IMR-90 (cell line): ENCODE measurements around the gene LDLRAD3. TPM values are rescaled to one million over a fixed set of nuclear protein-coding genes. Genes with fewer than 3 reads are reported as not detected.

Source experiments
- ATAC-seq: fragments of 200-7000 bp; cut with Tn5 transposase; 2 replicates; pipeline ENCODE4 v1.9.1; 2020; ENCODE audit warnings: low read depth, mild to moderate bottlenecking, moderate library complexity
- BruUV-seq: library from RNA; stranded (reverse); fragments of 400-500 nt; replicated peaks from 2 replicates; lab custom pipeline; 2021; lab: Mats Ljungman, UMichigan
- CTCF ChIA-PET: fragments of 300-600 bp; formaldehyde crosslinking; extraction: SDS; loops from one replicate; lab custom pipeline; 2021; ENCODE audit warnings: antibody characterized with exemption; lab: Yijun Ruan, JAX
- POLR2A ChIA-PET: fragments of 300-600 bp; sonication (Branson Sonifier 250); formaldehyde crosslinking; loops from one replicate; lab custom pipeline; 2022; ENCODE audit warnings: antibody characterized with exemption; ENCODE audit not compliant: unreplicated experiment; lab: Charles Lee
- DNase-seq: peaks from one replicate; pipeline ENCODE4 v3.0.0; 2013
- H2AFZ ChIP-seq: replicated peaks from 2 replicates; pipeline ENCODE3; 2013; ENCODE audit warnings: low read length, mild to moderate bottlenecking; ENCODE audit not compliant: poor library complexity
- H2AK5ac ChIP-seq: 2 replicates; pipeline ENCODE4 v1.6.1; 2013; ENCODE audit warnings: low read depth, low read length, inconsistent platforms
- H2AK9ac ChIP-seq: replicated peaks from 2 replicates; pipeline ENCODE3; 2013; ENCODE audit warnings: mild to moderate bottlenecking, low read depth, low read length, moderate library complexity; ENCODE audit not compliant: poor library complexity
- H2BK120ac ChIP-seq: 2 replicates; pipeline ENCODE4 v1.6.1; 2013; ENCODE audit warnings: low read depth, low read length, inconsistent platforms
- H2BK15ac ChIP-seq: 3 replicates; pipeline ENCODE4 v1.6.1; 2013; ENCODE audit warnings: low read depth, low read length, inconsistent platforms
- H2BK20ac ChIP-seq: 2 replicates; pipeline ENCODE4 v1.6.1; 2013; ENCODE audit warnings: low read depth, mild to moderate bottlenecking, inconsistent platforms, low read length, moderate library complexity
- H2BK5ac ChIP-seq: 2 replicates; pipeline ENCODE4 v1.6.1; 2013; ENCODE audit warnings: mild to moderate bottlenecking, low read depth, low read length, inconsistent platforms; ENCODE audit not compliant: poor library complexity, severe bottlenecking
- H3K14ac ChIP-seq: replicated peaks from 2 replicates; pipeline ENCODE4 v1.6.1; 2013; ENCODE audit warnings: low read depth, low read length, inconsistent platforms
- H3K18ac ChIP-seq: 2 replicates; pipeline ENCODE4 v1.6.1; 2013; ENCODE audit warnings: low read depth, low read length, control low read depth
- H3K23ac ChIP-seq: 2 replicates; pipeline ENCODE4 v1.6.1; 2013; ENCODE audit warnings: low read depth, low read length, inconsistent platforms
- H3K27ac ChIP-seq: 2 replicates; pipeline ENCODE4 v1.5.1; 2013; ENCODE audit warnings: mild to moderate bottlenecking, control low read depth, low read length; ENCODE audit not compliant: insufficient read depth
- H3K27me3 ChIP-seq: 2 replicates; pipeline ENCODE4 v1.6.1; 2013; ENCODE audit warnings: low read length; ENCODE audit not compliant: control insufficient read depth, insufficient read depth
- H3K36me3 ChIP-seq: 2 replicates; pipeline ENCODE4 v1.6.1; 2013; ENCODE audit warnings: low read length, mixed read lengths; ENCODE audit not compliant: control insufficient read depth, insufficient read depth
- H3K4ac ChIP-seq: 2 replicates; pipeline ENCODE4 v1.6.1; 2013; ENCODE audit warnings: low read depth, low read length, inconsistent platforms
- H3K4me1 ChIP-seq: 2 replicates; pipeline ENCODE4 v1.6.1; 2013; ENCODE audit warnings: low read length, mixed read lengths; ENCODE audit not compliant: control insufficient read depth, insufficient read depth
- H3K4me2 ChIP-seq: 2 replicates; pipeline ENCODE4 v1.6.1; 2013; ENCODE audit warnings: low read depth, mild to moderate bottlenecking, control low read depth, low read length, moderate library complexity
- H3K4me3 ChIP-seq: 2 replicates; pipeline ENCODE4 v1.5.1; 2013; ENCODE audit warnings: low read depth, mild to moderate bottlenecking, control low read depth, low read length, moderate library complexity; ENCODE audit not compliant: insufficient read depth
- H3K56ac ChIP-seq: 2 replicates; pipeline ENCODE4 v1.6.1; 2013; ENCODE audit warnings: low read length, inconsistent platforms; ENCODE audit not compliant: insufficient read depth; ENCODE audit errors: extremely low read depth
- H3K79me1 ChIP-seq, 2 experiments: 2 replicates each; pipeline ENCODE4 v1.6.1; 2013; ENCODE audit warnings: low read length in 2 of 2, inconsistent platforms in 1 of 2, low read depth in 1 of 2
- H3K9ac ChIP-seq: 2 replicates; pipeline ENCODE4 v1.6.1; 2013; ENCODE audit warnings: low read depth, low read length, control low read depth
- H3K9me1 ChIP-seq: 2 replicates; pipeline ENCODE4 v1.6.1; 2013; ENCODE audit warnings: low read length, inconsistent platforms; ENCODE audit not compliant: insufficient read depth
- H3K9me3 ChIP-seq: 2 replicates; pipeline ENCODE4 v1.6.1; 2013; ENCODE audit warnings: low read length; ENCODE audit not compliant: control insufficient read depth, insufficient read depth
- H4K20me1 ChIP-seq: 2 replicates; pipeline ENCODE4 v1.6.1; 2013; ENCODE audit warnings: low read length, inconsistent platforms; ENCODE audit not compliant: insufficient read depth
- H4K5ac ChIP-seq: 2 replicates; pipeline ENCODE4 v1.6.1; 2013; ENCODE audit warnings: mild to moderate bottlenecking, low read depth, low read length, control low read depth
- H4K8ac ChIP-seq, 2 experiments: 2 replicates each; pipeline ENCODE4 v1.6.1; 2013; ENCODE audit warnings: low read depth in 2 of 2, low read length in 2 of 2, control low read depth in 1 of 2, inconsistent platforms in 1 of 2
- H4K91ac ChIP-seq: 2 replicates; pipeline ENCODE4 v1.6.1; 2013; ENCODE audit warnings: low read depth, low read length, inconsistent platforms; ENCODE audit not compliant: insufficient read depth
- BHLHE40 ChIP-seq: fragments of 150-350 bp; IDR thresholded peaks from 2 replicates; pipeline ENCODE4 v1.6.1; 2016; ENCODE audit warnings: mild to moderate bottlenecking, low read depth, low read length
- CEBPB ChIP-seq: IDR thresholded peaks from 2 replicates; pipeline ENCODE4 v1.6.1; 2012; ENCODE audit warnings: low read depth, low read length, improper control_type of control experiment
- CHD1 ChIP-seq: IDR thresholded peaks from 2 replicates; pipeline ENCODE4 v1.6.1; 2012; ENCODE audit warnings: low read depth, low read length, improper control_type of control experiment
- FOS ChIP-seq: fragments of 150-350 bp; IDR thresholded peaks from 2 replicates; pipeline ENCODE4 v1.6.1; 2016; ENCODE audit warnings: low read depth, low read length
- MAFK ChIP-seq: IDR thresholded peaks from 2 replicates; pipeline ENCODE4 v1.6.1; 2012; ENCODE audit warnings: low read depth, low read length, improper control_type of control experiment
- MAZ ChIP-seq: IDR thresholded peaks from 2 replicates; pipeline ENCODE4 v1.6.1; 2012; ENCODE audit warnings: low read depth, mild to moderate bottlenecking, low read length, improper control_type of control experiment, moderate library complexity, borderline replicate concordance
- MXI1 ChIP-seq: IDR thresholded peaks from 2 replicates; pipeline ENCODE4 v1.6.1; 2012; ENCODE audit warnings: low read depth, mild to moderate bottlenecking, low read length, moderate library complexity, borderline replicate concordance
- NFE2L2 ChIP-seq: fragments of 150-350 bp; IDR thresholded peaks from 2 replicates; pipeline ENCODE4 v1.6.1; 2016; ENCODE audit warnings: low read depth, mild to moderate bottlenecking, low read length
- POLR2A ChIP-seq: IDR thresholded peaks from 2 replicates; pipeline ENCODE4 v1.6.1; 2012; ENCODE audit warnings: mild to moderate bottlenecking, low read depth, low read length
- RAD21 ChIP-seq: IDR thresholded peaks from 2 replicates; pipeline ENCODE4 v1.6.1; 2012; ENCODE audit warnings: low read length, improper control_type of control experiment
- RFX5 ChIP-seq: IDR thresholded peaks from 2 replicates; pipeline ENCODE4 v1.8.0; 2012; ENCODE audit warnings: low read depth, mild to moderate bottlenecking, low read length, moderate library complexity
- WGBS, 2 experiments: methylation state at CpG; one replicate each; pipeline versions ENCODE4 v1.1.5 to v1.1.7; 2013; ENCODE audit warnings: missing lambda C conversion rate in 2 of 2; ENCODE audit not compliant: insufficient read length in 1 of 2; ENCODE audit errors: extremely low coverage in 2 of 2; 5-methylcytosine and 5-hydroxymethylcytosine counted together
- dilution Hi-C: fragments of 300-500 bp; cut with HindIII; formaldehyde crosslinking; loops from one replicate; pipeline ENCODE4 v1.14.3; 2018; ENCODE audit warnings: low sequenced_read_pairs; ENCODE audit not compliant: unreplicated experiment
- in situ Hi-C: fragments of 300-500 bp; cut with MboI; formaldehyde crosslinking; loops from 3 replicates; pipeline ENCODE4 v1.14.3; 2019; ENCODE audit warnings: low sequenced_read_pairs, inconsistent platforms, mixed read lengths
- intact Hi-C: fragments of 100-400 bp; cut with micrococcal nuclease; formaldehyde crosslinking; loops from 2 replicates; pipeline ENCODE4 v1.10.0; 2022
- polyA plus RNA-seq, 3 experiments: library from polyadenylated mRNA; depleted of rRNA; stranded (reverse); fragments of >200 nt; gene quantifications; 2 replicates each; pipeline ENCODE4 v1.2.3, GENCODE V29; 2012; ENCODE audit warnings: low replicate concordance in 1 of 3
- total RNA-seq: library from RNA; depleted of rRNA; stranded (reverse); fragments of >200 nt; gene quantifications from 2 replicates; pipeline ENCODE4 v1.2.3, GENCODE V29; 2012
- TF ChIP-seq, protein P1 (sequence below): conservative IDR thresholded peaks from 2 replicates; pipeline ENCODE4 v1.5.1; 2012; ENCODE audit warnings: mild to moderate bottlenecking, low read depth, low read length, improper control_type of control experiment
- TF ChIP-seq, protein P2 (sequence below): fragments of 150-350 bp; IDR thresholded peaks from 2 replicates; pipeline ENCODE4 v1.6.1; 2016; ENCODE audit warnings: low read depth, mild to moderate bottlenecking, low read length, moderate library complexity, borderline replicate concordance
- TF ChIP-seq, protein P3 (sequence below): fragments of 150-350 bp; IDR thresholded peaks from 2 replicates; pipeline ENCODE4 v1.6.1; 2017; ENCODE audit warnings: mild to moderate bottlenecking, antibody characterized with exemption, low read length, low read depth

Gene LDLRAD3
- total and polyA plus RNA-seq, 2 of the 4 experiments (the other 2 are of a cell fraction) = 2.7 to 6.4 TPM

DNA sequence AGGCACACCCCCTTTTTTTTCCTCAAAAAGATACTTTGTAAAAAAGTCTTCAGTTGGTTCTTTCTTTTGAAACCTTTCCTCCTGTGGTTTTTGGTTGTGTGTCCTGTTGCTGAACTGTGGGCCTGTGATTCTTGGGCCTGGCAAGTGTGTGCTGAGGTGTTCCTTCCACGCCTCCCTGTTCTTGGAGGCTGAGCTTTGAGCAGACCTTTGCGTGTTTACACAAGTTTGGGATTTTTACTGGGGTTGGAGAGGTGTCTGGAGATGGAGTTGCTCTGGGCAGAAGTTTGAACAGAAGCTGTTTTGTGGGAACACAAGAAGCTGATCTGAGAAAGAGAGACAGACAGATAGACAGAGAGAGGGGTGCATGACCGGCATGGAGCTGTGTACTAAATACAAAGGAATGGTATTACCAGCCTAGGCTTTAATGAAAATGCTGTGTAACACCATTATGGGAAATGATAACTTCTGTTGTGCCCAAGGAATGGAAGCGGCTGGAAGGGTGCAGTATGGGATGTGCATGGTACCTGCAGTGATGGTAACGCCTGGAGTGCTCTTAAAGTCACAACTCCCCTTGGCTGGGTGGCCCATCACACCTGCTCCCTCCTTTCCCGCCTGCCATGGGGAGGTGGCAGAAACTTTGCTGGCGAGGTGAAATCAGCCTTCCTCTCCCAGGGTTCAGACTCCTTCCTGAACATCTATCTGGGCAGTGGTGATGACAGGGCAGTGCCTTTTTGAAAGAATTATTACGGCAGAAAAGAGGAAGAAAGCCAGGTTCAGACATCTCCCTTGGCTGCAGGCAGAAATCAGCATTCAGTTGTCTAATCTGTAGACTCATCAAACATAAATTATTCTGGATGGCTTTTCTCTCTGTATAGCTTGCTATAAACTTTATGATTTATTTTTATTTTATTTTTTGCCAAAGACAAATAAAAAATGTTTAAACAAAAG lies 70.4 kb downstream of the LDLRAD3 start:
- Histone ChIP-seq H4K20me1 (no peaks in the 10 kb centered on the region; the same call in 1 of the 2 replicates), H2BK120ac (no peak overlapping the region), H3K9me1 (peaks cover 4% of the 10 kb centered on the region), H2AK5ac (peak overlapping the region; percentile 47), H3K4me2 (no peak overlapping the region), H3K56ac (no peak overlapping the region), H3K23ac (no peak overlapping the region), H4K91ac (no peak overlapping the region), H2BK5ac (no peak overlapping the region), H2AFZ (no peak overlapping the region), H3K14ac (no peak overlapping the region; the same call in 1 of the 2 replicates), H3K27me3 (no peaks in the 10 kb centered on the region), H3K4ac (peak overlapping the region; percentile 8; the same call in 1 of the 2 replicates), H4K8ac (0 out of 4 replicates have a peak overlapping the region, but pooled peaks of 1 of the 2 experiments have one; percentile 14), H2AK9ac (no peak overlapping the region), H3K4me1 (peaks cover 11% of the 10 kb centered on the region), H3K9me3 (no peaks in the 10 kb centered on the region), H3K36me3 (no peaks in the 10 kb centered on the region), H3K9ac (no peak overlapping the region), H2BK20ac (no peak overlapping the region), H3K27ac (no peak overlapping the region), H3K18ac (no peak overlapping the region; the same call in 1 of the 2 replicates), H4K5ac (no peak overlapping the region), H3K4me3 (no peak overlapping the region), H3K79me1 (peaks cover 18 to 23% of the 10 kb centered on the region in 2 experiments; a peak in 3 of 4 replicates), H2BK15ac (no peak overlapping the region)
- ChIA-PET POLR2A (no interaction called here), CTCF (interaction anchor here (0.6 kb wide), 1 partner anchor 465 kb away, joined by 3 read pairs; no protein-coding TSS in a partner anchor)
- ATAC-seq (no peak), DNase-seq (no peak)
- intact Hi-C loops = no loop called here
- 82% methylated on average over 2 of the region's 8 CpGs; no CpG with 5 or more reads in 1 of the 2 experiments for WGBS, 2 experiments
- no TSS peak for BruUV-seq
- TF ChIP-seq, protein P1, sequence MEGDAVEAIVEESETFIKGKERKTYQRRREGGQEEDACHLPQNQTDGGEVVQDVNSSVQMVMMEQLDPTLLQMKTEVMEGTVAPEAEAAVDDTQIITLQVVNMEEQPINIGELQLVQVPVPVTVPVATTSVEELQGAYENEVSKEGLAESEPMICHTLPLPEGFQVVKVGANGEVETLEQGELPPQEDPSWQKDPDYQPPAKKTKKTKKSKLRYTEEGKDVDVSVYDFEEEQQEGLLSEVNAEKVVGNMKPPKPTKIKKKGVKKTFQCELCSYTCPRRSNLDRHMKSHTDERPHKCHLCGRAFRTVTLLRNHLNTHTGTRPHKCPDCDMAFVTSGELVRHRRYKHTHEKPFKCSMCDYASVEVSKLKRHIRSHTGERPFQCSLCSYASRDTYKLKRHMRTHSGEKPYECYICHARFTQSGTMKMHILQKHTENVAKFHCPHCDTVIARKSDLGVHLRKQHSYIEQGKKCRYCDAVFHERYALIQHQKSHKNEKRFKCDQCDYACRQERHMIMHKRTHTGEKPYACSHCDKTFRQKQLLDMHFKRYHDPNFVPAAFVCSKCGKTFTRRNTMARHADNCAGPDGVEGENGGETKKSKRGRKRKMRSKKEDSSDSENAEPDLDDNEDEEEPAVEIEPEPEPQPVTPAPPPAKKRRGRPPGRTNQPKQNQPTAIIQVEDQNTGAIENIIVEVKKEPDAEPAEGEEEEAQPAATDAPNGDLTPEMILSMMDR = no peak
- TF ChIP-seq POLR2A = no peak
- TF ChIP-seq FOS = no peak
- no peak for TF ChIP-seq MAZ
- TF ChIP-seq, protein P2, sequence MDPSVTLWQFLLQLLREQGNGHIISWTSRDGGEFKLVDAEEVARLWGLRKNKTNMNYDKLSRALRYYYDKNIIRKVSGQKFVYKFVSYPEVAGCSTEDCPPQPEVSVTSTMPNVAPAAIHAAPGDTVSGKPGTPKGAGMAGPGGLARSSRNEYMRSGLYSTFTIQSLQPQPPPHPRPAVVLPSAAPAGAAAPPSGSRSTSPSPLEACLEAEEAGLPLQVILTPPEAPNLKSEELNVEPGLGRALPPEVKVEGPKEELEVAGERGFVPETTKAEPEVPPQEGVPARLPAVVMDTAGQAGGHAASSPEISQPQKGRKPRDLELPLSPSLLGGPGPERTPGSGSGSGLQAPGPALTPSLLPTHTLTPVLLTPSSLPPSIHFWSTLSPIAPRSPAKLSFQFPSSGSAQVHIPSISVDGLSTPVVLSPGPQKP = no peak
- no peak for TF ChIP-seq CHD1
- TF ChIP-seq NFE2L2 = no peak
- no peak for TF ChIP-seq RFX5
- no peak for TF ChIP-seq BHLHE40
- no peak for TF ChIP-seq RAD21
- TF ChIP-seq MXI1 = no peak
- TF ChIP-seq MAFK = no peak
- TF ChIP-seq, protein P3, sequence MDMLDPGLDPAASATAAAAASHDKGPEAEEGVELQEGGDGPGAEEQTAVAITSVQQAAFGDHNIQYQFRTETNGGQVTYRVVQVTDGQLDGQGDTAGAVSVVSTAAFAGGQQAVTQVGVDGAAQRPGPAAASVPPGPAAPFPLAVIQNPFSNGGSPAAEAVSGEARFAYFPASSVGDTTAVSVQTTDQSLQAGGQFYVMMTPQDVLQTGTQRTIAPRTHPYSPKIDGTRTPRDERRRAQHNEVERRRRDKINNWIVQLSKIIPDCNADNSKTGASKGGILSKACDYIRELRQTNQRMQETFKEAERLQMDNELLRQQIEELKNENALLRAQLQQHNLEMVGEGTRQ = no peak
- TF ChIP-seq CEBPB = no peak
- in situ Hi-C loops = no loop called here
- dilution Hi-C loops = no loop called here
